HepG2 (cell line): ENCODE data around the gene SLC7A10. TPM values are rescaled to one million over a fixed set of nuclear protein-coding genes. Genes with fewer than 3 reads are reported as not detected.

ENCODE experiments used
- AHDC1 ChIP-seq: sonication (generic); formaldehyde crosslinking; IDR thresholded peaks from 2 replicates; pipeline ENCODE4 v1.5.1; 2020; ENCODE audit warnings: mild to moderate bottlenecking, missing genetic modification reagents, borderline replicate concordance
- CCAR2 ChIP-seq: fragments of 200-400 bp; formaldehyde crosslinking; optimal IDR thresholded peaks from 2 replicates; pipeline ENCODE3; 2018; ENCODE audit warnings: low read depth, mild to moderate bottlenecking, low read length, moderate library complexity
- GABPA ChIP-seq, 2 experiments: IDR thresholded peaks; 2 replicates each; pipeline ENCODE4 v1.6.1; 2011 to 2016; ENCODE audit warnings: low read depth in 2 of 2, low read length in 1 of 2, missing biosample characterization in 1 of 2, missing genetic modification characterization in 1 of 2
- GATA4 ChIP-seq: sonication (generic); IDR thresholded peaks from 2 replicates; pipeline ENCODE4 v1.6.1; 2016; ENCODE audit warnings: antibody characterized with exemption, low read depth, borderline replicate concordance
- KMT2A ChIP-seq: sonication (generic); formaldehyde crosslinking; IDR thresholded peaks from 2 replicates; pipeline ENCODE4 v1.4.0; 2020; ENCODE audit warnings: missing genetic modification reagents
- MAFG ChIP-seq: sonication (generic); formaldehyde crosslinking; IDR thresholded peaks from 2 replicates; pipeline ENCODE4 v1.5.1; 2020; ENCODE audit warnings: mild to moderate bottlenecking, missing genetic modification reagents
- NBN ChIP-seq: fragments of 450-650 bp; conservative IDR thresholded peaks from 2 replicates; pipeline ENCODE4 v1.6.1; 2017
- PRPF4 ChIP-seq: fragments of 200-400 bp; formaldehyde crosslinking; IDR thresholded peaks from 2 replicates; pipeline ENCODE4 v1.6.1; 2016; ENCODE audit warnings: low read length, low read depth; ENCODE audit not compliant: poor library complexity, severe bottlenecking
- SP4 ChIP-seq: sonication (generic); formaldehyde crosslinking; IDR thresholded peaks from 2 replicates; pipeline ENCODE4 v1.8.1; 2023; ENCODE audit warnings: mild to moderate bottlenecking, missing genetic modification reagents
- SRY ChIP-seq: sonication (generic); formaldehyde crosslinking; IDR thresholded peaks from 2 replicates; pipeline ENCODE4 v1.8.0; 2022; ENCODE audit warnings: mild to moderate bottlenecking, missing genetic modification reagents
- TBP ChIP-seq: sonication (generic); formaldehyde crosslinking; IDR thresholded peaks from 2 replicates; pipeline ENCODE4 v1.5.0; 2020; ENCODE audit warnings: missing genetic modification reagents
- TFAP4 ChIP-seq: sonication (generic); IDR thresholded peaks from 2 replicates; pipeline ENCODE4 v1.6.1; 2016; ENCODE audit warnings: low read depth, borderline replicate concordance
- ZBTB34 ChIP-seq: sonication (generic); formaldehyde crosslinking; IDR thresholded peaks from 2 replicates; pipeline ENCODE4 v1.8.0; 2022; ENCODE audit warnings: mild to moderate bottlenecking, missing genetic modification reagents
- ZFP1 ChIP-seq: IDR thresholded peaks from 2 replicates; pipeline ENCODE4 v1.6.1; 2016
- ZFP36 ChIP-seq: fragments of 150-350 bp; IDR thresholded peaks from 2 replicates; pipeline ENCODE4 v1.6.1; 2018; ENCODE audit warnings: borderline replicate concordance, low read length, low read depth; ENCODE audit not compliant: partially characterized antibody
- ZNF30 ChIP-seq: sonication (generic); formaldehyde crosslinking; IDR thresholded peaks from 2 replicates; pipeline ENCODE4 v1.5.0; 2020; ENCODE audit warnings: mild to moderate bottlenecking, missing genetic modification reagents
- ZNF572 ChIP-seq: sonication (generic); formaldehyde crosslinking; IDR thresholded peaks from 2 replicates; pipeline ENCODE4 v1.5.1; 2020; ENCODE audit warnings: mild to moderate bottlenecking, missing genetic modification reagents
- ZNF598 ChIP-seq: sonication (generic); formaldehyde crosslinking; IDR thresholded peaks from 2 replicates; pipeline ENCODE4 v1.5.1; 2020; ENCODE audit warnings: mild to moderate bottlenecking, missing genetic modification reagents, borderline replicate concordance
- ZNF605 ChIP-seq: sonication (generic); formaldehyde crosslinking; IDR thresholded peaks from 2 replicates; pipeline ENCODE4 v1.8.0; 2022; ENCODE audit warnings: mild to moderate bottlenecking, missing genetic modification reagents
- ZNF660 ChIP-seq: sonication (generic); formaldehyde crosslinking; IDR thresholded peaks from 2 replicates; pipeline ENCODE4 v1.5.1; 2020; ENCODE audit warnings: mild to moderate bottlenecking, low read depth, missing genetic modification reagents, borderline replicate concordance
- ZNF7 ChIP-seq: IDR thresholded peaks from 2 replicates; pipeline ENCODE4 v1.6.1; 2016; ENCODE audit warnings: missing biosample characterization, missing genetic modification reagents
- polyA plus RNA-seq, 8 experiments: library from polyadenylated mRNA; depleted of rRNA in 3 of 8; stranded (reverse) in 7 of 8; unstranded in 1 of 8; fragments of >200 nt; fragmentation: Illumina TruSeq in 4 of 8; extraction: Trizol in 4 of 8; gene quantifications; 2 replicates each; pipeline versions ENCODE4 v1.2.1 to v1.2.3, GENCODE V29; 2011 to 2016; ENCODE audit warnings: low read depth in 4 of 8, missing spikeins in 1 of 8, mixed read lengths in 1 of 8; ENCODE audit not compliant: insufficient read depth in 1 of 8
- total RNA-seq, 5 experiments: library from RNA; depleted of rRNA; stranded (reverse); fragments of >200 nt; fragmentation: Illumina TruSeq; extraction: Trizol; gene quantifications; 2 replicates each; pipeline ENCODE4 v1.2.3, GENCODE V29; 2016; ENCODE audit warnings: low read depth in 1 of 5

The SLC7A10 gene
- total and polyA plus RNA-seq, 2 of the 13 experiments (the other 11 are each of a cell fraction or from before 2014, with no cell fraction given) = 1.1 to 2.2 TPM

- TF ChIP-seq GABPA (IDR thresholded peaks at IDR 0.05; ENCODE audit: low read depth, low read length) (peak; percentile 75), GABPA (CRISPR knock-in tag; IDR thresholded peaks at IDR 0.05; ENCODE audit: low read depth) (peak; percentile 90), NBN (no peak), PRPF4 (no peak), ZNF30 (CRISPR knock-in tag) (no peak), CCAR2 (peak; percentile 62), SP4 (CRISPR knock-in tag) (peak; percentile 88), GATA4 (peak; percentile 73; the same call in 1 of the 2 replicates), ZNF7 (CRISPR knock-in tag) (peak; percentile 78), KMT2A (CRISPR knock-in tag) (0 out of 2 replicates have a peak, but pooled peaks have one; percentile 68), ZNF660 (no peak), ZFP1 (CRISPR knock-in tag) (peak; percentile 95), ZNF598 (peak; percentile 65), ZNF572 (CRISPR knock-in tag) (0 out of 2 replicates have a peak, but pooled peaks have one; percentile 16), ZFP36 (peak; percentile 28), ZBTB34 (CRISPR knock-in tag) (peak; percentile 17; the same call in 1 of the 2 replicates), AHDC1 (CRISPR knock-in tag) (peak; percentile 78), TBP (CRISPR knock-in tag) (0 out of 2 replicates have a peak, but pooled peaks have one; percentile 72), SRY (peak; percentile 76), TFAP4 (peak; percentile 74; the same call in 1 of the 2 replicates), MAFG (CRISPR knock-in tag) (no peak), ZNF605 (CRISPR knock-in tag) (no peak)
These were observed 48.8 kb downstream of the SLC7A10 start (continued) for GRCh38 chr19:33176670-33177416.
